Hematopoietic multipotent progenitor cell treated with erythropoietin and hydrocortisone succinate and interleukin-3 and kit ligand, for 17 days (in vitro differentiated cells): ENCODE measurements around the gene SLC26A11.
"Not testable (repeated sequence)": the region's sequence is repeated elsewhere in the genome, so short reads cannot be mapped to it uniquely, and the experiment has no call there.

ENCODE experiments used
- DNase-seq: peaks from one replicate; pipeline ENCODE4 v3.0.0-alpha.2; 2015; ENCODE audit warnings: low spot score

SLC26A11 gene

DNA sequence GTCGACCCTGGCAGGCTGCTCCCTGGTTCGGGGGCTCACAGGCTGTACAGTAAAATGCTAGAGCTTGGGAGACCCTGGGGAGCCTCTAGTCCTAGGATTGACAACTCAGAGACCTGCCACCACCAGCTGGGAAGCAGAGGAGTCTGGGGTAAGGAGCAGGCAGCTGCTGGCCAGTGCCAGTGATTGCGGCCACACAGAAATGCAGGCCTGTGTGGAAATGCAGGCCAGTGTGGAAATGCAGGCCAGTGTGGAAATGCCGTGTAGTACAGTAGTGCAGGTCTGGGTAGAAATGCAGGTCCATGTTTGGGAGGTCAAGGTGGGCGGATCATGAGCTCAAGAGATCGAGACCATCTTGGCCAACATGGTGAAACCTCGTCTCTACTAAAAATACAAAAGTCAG lies 23.6 kb upstream of the SLC26A11 start:
- no peak for DNase-seq

DNA sequence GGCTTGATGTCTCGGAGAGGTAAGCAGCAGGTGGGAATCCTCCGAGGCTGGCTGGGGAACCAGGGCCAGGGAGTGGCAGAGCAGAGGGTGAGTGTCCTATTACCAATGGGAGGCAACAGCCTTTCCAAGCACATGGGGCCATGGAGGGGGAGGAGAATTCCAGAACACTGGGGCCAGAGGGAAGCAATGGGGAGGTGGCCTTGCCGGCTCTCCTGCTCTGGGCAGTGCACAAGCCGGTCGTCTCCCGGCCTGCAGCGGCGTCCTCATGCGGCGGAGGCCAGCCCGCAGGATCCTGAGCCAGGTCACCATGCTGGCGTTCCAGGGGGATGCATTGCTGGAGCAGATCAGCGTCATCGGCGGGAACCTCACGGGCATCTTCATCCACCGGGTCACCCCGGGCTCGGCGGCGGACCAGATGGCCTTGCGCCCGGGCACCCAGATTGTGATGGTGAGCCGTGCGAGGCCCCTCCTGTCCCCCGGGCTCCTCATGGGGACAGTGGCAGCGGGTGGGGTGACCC lies 22.0 kb upstream of the SLC26A11 start:
- DNase-seq: no peak

DNA sequence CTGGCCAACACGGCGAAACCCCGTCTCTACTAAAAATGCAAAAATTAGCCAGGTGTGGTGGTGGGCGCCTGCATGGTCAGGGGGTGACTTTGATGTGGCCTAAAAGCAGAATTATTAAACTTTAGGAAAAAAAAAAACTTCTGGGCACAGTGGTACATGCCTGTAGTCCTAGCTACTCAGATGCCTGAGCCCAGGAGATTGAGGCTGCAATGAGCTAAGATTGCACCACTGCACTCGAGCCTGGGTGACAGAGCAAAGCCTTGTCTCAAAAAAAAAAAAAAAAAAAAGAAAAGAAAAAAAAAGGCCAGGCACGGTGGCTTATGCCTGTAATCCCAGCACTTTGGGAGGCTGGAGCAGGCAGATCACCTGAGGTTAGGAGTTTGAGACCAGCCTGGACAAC lies 20.9 kb upstream of the SLC26A11 start:
- not testable (repeated sequence) for DNase-seq

DNA sequence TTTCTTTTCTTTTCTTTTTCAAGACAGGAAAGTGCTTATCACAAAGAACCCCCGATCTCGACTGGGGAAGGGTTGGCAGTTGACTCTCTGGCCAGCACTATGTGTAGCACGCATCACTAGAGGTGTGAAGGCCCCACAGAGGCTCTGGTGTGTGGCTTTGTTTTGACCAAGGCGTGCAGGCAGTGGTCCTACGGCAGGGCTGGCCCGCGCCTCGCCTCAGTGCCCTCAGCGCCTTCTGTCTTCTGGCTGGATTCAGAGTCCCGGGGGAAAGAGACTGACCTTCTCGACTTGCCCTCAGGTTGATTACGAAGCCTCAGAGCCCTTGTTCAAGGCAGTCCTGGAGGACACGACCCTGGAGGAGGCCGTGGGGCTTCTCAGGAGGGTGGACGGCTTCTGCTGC lies 18.8 kb upstream of the SLC26A11 start:
- no peak for DNase-seq

DNA sequence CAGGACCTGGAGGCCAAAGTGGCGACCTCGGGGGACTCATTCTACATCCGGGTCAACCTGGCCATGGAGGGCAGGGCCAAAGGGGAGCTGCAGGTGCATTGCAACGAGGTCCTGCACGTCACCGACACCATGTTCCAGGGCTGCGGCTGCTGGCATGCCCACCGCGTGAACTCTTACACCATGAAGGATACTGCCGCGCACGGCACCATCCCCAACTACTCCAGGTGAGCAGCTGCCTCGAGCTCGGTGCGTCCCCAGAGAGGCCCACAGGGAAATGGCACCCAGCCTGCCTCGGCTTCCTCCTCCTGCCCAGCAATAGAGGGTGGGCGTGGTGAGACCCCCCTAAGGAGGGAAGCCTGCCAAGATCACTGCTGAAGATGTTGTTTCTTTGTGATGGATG lies 18.0 kb upstream of the SLC26A11 start:
- no peak for DNase-seq

DNA sequence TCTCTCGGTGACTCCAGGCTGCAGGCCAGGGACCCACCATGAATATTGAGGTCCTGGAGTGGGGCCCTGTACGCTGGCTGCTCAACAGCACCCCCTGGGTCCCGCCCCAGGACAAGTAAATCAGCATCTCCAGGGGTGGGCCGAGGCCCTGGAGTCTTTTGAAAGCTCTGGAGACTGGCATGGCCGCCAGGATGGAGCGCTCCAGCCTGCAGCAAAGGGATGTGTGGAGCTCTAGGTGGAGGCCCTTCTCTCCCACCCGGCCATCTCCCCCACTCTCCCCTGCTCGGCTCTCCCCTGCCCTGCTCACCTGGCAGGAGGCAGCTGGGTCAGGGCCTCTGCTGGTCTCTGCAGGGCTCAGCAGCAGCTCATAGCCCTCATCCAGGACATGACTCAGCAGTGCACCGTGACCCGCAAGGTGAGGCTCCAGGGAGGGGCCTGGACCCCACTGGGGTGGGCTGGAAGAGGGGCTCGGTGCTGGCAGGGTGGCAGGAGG lies 16.7 kb upstream of the SLC26A11 start:
- DNase-seq: no peak

DNA sequence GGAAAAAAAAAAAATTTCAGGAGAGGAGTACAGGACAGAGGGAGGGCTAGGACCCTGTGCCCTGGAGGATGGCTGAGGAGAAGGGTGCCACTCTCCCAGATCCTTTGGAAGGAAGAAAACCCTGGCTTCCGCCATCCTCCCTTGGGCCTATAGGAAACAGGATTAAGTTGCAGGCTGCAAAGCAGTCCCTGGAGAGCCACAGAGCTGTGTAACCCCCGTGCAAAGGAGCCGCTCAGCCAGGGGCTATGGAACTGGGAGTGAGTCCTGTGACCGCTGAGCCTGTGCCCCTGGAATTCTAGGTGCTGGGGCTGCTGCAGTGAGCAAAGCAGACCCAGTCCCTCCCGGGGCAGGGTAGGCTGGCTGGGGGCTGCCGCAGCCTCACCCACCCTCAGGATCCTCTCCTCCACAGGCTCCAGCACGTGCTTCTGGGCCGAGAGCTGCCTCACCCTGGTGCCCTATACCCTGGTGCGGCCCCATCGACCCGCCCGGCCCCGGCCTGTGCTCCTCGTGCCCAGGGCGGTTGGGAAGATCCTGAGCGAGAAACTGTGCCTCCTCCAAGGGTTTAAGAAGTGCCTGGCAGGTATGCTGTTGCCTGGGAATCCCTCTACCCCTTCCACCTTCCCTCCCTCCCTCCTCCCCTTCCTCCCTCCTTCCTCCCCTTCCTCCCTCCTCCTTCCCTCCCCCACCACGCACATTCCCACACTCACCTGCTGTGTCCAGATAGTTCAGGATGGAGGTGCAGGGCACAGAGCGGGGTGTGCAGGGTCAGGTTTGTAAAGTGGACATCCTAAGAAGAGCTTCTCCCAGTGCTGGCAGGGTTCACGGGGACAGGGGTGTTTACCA lies 15.4 kb upstream of the SLC26A11 start:
- DNase-seq: no peak

DNA sequence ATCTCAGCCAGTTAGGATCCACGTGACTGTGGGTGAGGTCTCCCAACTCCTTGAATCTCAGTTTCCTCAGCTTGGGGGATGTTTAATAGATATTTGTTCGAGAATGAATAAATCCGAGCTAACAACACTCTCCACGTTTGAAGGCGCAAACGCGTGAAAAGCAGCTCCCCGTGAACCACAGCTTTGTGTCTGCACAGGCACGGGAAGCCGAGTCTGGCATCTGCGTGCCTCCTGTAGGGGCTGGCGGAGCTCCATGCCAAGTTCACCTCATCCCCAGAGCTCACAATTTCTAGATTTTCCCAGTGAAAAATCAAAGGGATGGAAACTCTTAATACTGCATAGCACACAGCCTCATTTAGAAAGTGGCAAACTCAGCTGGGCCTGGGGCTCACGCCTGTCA lies 14.4 kb upstream of the SLC26A11 start:
- no peak for DNase-seq

DNA sequence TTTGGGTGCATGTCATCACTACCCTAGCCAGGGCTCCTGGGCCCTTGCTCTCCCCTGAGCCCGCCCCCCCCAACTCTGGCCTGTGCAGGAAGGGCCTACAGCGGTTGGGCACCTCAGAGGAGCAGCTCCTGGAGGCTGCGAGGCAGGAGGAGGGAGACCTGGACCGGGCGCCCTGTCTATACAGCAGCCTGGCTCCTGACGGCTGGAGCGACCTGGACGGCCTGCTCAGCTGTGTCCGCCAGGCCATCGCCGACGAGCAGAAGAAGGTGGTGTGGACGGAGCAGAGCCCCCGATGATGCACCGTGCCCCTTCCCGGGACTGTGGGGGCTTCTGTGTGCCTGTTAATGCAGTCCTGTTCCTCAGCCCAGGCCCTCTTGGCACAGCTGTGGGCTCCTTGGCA lies 12.2 kb upstream of the SLC26A11 start:
- DNase-seq: no peak

DNA sequence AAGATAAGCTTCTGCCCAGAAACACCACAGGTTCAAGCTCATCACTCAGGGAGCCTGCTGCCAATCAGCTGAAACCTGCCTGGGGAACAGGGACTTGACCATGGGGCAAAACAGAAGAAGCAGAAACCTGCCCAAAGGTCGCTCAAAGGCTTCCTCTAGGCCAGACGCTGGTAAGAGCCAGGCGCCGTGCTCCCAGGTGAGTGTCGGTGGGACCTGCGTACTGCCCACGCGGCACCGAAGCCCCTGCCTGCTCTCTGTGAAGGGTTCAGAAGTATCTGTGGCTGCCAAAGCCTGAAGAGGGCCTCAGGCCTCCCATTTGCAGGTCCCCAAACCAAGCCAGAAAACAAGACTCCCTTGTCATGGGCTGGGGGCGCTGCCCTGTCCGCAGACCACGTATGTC lies 10.5 kb upstream of the SLC26A11 start:
- DNase-seq: no peak

DNA sequence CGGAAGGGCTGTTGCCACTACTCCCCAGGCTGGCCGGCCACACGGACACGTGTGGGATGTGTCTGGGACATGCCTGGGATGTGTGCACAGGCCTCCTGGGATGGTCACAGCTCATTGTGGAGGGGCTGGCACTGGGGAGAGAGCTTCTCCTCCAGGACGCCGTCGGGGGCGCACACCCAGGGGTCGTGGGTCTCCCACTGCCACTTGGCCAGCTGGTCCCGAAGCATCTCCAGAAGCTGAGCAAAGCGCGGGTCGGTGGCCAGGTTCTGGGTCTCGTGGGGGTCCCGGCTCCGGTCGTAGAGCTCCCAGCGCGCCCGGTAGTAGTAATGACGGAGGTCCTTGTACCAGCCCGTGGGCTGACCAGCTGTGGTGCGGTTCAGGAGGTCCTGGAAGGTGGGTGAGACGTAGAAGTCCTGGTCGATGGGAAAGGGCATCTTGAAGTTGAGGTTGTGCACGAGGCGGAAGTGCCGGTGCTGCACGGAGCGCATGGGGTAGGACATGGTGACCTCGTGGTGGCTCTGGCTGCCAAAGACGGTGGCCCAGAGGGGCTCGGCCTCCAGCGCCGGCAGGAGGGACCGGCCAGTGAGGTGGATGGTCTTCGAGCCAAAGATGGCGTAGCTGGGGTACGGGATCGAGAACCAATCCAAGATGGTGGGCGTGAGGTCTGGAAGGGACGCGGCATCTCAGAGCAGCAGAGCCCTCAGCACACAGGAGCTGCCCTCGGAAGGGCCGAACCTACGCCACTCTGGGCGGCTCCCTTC lies 9.7 kb upstream of the SLC26A11 start:
- no peak for DNase-seq

DNA sequence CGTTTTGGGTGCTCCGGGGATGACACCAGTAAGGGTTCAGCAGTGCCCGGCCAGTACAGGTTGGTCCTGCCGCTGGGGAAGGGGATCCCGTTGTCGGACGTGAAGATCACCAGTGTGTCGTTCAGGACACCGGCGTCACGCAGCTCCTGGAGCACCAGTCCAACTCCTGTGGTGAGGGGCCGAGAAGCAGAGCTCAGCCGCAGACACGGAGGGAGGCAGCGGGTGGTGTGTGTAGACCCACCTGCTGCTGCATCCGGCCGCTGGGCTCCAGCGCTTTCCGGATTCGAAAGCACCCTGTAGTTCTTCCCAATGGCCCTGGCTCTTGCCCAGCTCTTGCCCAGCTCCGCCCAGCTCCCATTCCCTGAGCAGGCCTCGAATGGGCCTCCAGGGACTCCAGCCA lies 8.1 kb upstream of the SLC26A11 start:
- DNase-seq: no peak

DNA sequence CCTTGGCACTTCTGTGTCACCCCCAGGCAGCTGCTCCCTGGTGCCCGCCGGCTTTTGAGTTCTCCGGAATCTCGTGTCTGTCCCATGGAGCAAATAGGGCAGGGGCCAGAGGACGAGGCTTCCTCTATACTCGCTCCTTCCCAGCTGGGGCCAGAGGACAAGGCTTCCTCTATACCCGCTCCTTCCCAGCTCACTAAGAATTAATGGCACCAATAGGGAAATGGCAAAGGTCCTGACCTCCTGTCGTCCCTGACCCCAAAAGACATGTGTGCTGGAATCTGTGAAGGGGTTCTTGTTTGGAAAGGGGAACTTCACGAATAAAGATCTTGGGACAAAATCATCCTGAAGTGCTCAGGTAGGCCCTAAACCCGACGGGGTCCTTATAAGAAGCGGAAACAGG lies 7.7 kb upstream of the SLC26A11 start:
- no peak for DNase-seq

DNA sequence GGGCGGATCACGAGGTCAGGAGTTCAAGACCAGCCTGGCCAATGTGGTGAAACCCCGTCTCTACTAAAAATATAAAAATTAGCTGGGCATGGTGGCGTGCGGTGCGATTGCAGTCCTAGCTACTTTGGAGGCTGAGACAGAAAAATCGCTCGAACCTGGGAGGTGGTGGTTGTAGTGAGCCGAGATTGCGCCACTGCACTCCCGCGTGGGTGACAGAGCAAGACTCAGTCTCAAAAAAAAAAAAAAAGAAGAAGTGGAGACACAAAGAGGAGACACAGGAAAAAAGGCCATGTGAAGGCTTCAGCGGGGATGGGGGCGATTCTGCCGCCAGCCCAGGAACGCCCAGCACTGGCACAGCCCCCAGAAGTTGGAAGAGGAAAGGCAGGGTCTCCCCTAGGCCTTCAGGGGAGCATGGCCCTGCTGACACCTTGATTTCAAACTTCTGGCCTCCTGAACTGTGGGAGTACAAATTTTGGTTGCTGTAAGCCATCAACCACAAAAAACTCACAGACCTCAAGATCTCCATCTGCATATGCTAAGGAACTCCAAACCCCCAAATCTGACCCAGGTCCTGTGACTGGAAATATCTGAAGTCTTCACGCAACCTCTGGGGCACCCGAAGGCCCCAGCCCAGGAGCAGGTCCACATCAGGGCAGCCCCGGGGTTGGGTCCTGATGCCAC lies 7.1 kb upstream of the SLC26A11 start:
- no peak for DNase-seq

DNA sequence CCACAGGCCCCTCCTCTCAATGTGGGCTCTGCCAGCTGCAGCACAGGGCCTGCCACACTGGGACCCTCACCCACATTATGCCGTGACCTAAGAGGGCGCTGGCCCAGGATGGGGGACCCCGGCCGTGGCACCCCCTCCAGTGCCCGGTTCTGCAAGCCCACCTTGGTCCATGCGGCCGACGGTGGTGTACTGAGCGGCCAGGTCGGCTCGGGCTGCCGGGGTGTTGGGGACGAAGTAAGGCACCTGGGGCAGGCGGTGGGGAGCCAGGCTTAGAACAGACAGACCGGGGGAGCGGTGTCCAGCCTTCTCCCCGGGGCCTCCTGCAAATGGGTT lies 6.6 kb upstream of the SLC26A11 start:
- no peak for DNase-seq

DNA sequence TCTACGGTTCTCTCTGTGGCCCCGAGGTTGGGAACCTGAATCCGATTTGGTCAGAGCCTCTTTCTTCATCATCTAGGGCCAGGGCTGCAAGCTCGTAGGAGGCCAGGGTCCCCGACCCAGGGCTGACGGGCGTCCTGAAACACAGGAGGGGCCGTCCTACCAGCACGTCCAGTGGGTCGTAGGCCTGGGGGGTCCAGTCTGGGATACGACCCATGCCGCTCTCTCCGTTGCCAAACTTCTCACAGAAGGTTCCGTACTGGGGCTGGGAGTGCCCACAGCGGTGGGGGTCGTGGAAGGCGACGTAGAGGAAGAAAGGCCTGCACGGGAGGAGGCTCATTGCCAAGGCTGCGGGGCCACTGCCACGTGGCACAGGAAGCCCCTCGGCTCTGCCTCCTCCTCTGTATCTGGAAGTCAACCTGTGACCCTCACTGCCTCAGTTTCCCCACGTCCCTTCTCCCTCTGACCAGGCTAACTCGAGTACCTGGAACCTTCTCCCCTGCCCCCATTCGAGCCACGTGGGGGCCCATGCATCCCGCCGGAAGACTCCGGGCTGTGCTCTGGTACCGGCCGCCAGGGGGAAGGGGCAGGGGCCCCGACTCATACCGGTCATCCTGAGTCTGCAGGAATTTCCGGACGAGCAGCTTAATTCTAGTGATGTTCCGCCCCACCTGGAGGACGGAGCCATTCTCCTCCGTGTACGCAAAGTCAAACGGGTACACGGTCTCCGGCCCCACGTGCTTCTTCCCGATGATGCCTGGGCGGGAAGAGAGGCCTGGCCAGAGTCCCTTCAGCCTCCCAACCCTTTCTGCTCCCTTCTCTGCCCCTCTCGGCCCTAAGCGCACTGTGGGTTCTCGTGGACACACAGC lies 6.0 kb upstream of the SLC26A11 start:
- no peak for DNase-seq

DNA sequence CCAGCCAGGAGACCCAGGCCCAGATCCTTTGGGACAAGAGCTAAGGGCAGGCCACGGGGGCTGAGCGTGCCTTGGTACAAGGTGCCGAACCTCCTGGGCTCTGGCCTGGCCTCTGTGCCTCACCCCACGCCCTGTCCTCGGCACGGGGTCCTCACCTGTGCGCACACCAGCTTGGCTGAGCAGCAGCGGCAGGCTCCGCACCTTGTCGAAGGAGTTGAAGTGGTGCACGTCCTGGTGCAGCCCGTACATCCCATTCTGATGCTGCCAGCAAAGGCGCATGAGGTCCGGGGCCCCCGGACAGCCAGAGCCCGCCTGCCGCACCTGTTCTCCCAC lies 5.4 kb upstream of the SLC26A11 start:
- DNase-seq: no peak

DNA sequence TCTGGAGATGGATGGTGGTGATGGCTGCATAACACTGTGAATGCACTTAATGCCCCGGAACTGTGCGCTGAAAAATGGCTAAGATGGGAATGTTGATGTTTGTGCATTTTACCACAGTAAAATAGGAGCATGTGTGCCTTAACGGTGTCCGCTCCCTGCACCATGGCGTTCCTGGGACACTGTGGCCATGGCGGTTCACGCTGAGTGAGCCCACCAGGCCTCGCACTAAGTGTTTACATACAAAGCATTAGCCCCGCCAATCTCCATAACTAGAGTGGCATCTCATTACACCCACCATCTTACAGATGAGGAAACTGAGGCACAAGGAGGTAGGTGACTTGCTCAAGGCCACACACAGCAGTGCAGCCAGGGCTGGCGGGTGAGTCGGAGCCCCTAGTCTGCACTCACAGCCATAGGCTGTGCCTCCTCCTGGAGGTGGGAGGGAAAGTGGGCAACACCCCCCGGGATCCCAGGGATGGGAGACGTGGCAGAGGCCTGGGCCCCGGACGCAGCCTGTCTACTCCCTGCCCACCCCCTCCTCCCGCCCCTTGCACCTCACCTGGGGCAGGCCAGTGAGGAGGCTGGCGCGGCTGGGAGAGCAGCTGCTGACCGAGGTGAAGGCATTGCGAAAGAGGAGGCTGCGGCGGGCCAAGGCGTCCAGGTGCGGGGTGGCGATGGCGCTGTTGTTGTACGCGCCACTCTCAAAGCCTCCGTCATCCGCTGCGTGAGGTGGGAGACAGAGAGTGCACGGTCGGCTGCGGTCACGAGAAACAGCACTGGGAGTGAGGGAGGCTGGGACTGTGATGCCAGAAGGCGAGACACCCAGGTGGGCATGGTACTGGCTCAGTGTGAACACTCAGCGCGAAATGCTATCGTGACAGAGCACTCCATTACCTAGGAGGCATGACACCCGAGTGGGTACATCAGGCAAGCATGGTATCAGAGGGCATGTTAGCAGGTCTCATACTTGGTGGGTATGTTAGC lies 3.5 kb upstream of the SLC26A11 start:
- DNase-seq: no peak

DNA sequence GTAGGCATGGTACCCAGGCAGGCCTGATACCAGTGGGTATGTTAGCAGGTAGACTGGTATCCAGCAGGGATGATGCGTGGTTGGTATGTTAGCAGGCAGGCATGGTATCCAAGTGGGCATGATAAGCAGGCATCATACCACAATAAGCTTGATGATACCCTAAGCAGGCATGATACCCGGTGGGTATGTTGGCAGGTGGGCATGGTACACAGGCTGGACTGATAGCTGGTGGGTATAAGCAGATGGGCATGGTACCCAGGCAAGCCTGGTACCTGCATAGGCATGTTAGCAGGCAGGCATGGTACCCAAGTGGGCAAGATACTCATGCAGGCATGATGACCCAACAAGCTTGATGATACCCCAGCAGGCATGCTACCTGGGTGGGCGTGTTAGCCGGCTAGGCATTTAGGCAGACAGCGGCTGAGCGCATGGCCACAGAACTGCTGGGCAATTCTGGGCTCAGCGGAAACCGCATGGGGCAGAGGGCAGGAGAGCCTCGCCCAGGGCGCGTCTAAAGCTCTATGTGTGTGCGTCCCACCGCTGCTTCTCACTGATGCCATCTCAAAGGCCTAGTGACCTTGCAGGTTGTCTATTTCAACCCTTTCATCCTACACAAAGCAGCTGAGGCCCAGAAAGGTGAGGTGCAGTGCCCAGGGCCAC lies 2.4 kb upstream of the SLC26A11 start:
- no peak for DNase-seq

DNA sequence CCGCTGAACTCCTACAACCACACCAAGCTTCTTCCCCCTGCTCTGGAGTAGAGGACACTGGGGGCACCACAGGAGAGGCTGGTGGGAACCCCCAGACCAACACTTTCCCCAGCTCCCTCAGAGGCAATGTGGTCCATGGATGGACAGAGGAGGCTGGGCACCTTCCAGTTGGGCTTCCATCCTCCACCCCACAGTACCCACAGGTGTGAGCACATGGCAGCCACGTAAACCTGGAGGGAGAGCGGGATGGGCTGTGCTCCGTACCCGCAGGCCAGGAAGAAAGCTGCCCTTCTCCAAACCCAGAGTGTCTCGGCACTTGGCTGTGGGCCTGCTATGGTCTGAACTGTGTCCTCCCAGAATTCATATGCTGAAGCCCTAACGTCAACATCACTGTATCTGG lies 1.8 kb upstream of the SLC26A11 start:
- DNase-seq: no peak
